T1000 (cell line): ENCODE data around the gene BLOC1S1.

Source experiments
- DNase-seq: peaks from one replicate; lab custom pipeline; 2025; ENCODE audit warnings: mixed read lengths; lab: John Stamatoyannopoulos, UW

The BLOC1S1 gene

GRCh38 chr12:55694651-55695050, 21.2 kb upstream of the BLOC1S1 start:
- DNase-seq, result no peak

GRCh38 chr12:55695349-55695748, 20.5 kb upstream of the BLOC1S1 start:
- no peak for DNase-seq

GRCh38 chr12:55696141-55696540, 19.7 kb upstream of the BLOC1S1 start:
- no peak for DNase-seq

GRCh38 chr12:55696796-55697462, 18.9 kb upstream of the BLOC1S1 start:
- no peak for DNase-seq

DNA sequence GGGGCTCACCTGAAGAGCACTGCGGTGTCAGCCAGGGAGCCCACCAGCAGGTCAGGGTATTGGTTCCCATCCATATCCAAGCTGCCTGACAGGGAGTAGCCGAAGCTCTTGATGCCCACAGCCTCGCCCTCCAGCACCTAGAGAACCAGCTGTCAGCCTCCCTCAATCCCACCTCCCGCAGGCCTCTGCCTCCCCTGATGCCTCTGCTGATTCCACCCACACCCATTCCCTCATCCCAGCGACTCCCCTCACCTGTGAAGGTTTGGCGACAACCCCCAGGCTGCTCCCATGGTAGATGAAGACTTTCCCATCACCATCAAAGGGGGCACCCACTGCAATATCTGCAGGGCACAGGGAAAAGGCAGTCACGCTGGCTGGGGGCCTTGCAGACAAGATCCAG, 18.2 kb upstream of the BLOC1S1 start:
- DNase-seq, result no peak

- DNase-seq, result no peak
Measured at GRCh38 chr12:55698241-55698955, 17.4 kb upstream of the BLOC1S1 start.

- no peak for DNase-seq
Measured at GRCh38 chr12:55698965-55699364, 16.9 kb upstream of the BLOC1S1 start.

DNA sequence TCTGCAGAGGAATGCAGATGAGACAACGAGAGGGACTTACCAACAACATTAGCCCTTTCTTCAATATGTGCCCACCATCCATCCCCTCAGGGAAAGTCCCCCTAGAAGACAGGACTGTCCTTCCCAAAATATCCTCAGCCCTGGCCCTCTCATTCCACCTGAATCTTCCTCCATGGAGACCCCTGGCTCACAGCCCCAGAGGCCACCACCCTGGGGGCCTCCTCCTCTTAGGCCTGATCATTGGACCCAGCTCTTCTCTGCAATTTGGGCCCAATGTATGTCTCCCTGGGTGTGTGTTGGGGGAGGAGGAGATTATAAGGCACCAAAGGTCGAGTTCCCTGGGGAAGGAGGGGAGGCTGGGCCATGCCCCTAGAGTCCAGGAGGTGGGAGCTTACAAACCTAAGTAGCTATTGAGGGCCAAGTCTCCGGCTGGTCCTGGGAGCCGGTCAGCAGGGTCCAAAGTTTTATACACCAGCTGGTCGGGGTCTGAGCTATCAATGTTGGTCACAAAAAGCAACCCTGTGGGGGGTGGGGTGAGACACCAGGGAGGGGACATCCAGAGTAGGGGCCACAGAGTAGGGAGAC, 16.3 kb upstream of the BLOC1S1 start:
- no peak for DNase-seq

DNA sequence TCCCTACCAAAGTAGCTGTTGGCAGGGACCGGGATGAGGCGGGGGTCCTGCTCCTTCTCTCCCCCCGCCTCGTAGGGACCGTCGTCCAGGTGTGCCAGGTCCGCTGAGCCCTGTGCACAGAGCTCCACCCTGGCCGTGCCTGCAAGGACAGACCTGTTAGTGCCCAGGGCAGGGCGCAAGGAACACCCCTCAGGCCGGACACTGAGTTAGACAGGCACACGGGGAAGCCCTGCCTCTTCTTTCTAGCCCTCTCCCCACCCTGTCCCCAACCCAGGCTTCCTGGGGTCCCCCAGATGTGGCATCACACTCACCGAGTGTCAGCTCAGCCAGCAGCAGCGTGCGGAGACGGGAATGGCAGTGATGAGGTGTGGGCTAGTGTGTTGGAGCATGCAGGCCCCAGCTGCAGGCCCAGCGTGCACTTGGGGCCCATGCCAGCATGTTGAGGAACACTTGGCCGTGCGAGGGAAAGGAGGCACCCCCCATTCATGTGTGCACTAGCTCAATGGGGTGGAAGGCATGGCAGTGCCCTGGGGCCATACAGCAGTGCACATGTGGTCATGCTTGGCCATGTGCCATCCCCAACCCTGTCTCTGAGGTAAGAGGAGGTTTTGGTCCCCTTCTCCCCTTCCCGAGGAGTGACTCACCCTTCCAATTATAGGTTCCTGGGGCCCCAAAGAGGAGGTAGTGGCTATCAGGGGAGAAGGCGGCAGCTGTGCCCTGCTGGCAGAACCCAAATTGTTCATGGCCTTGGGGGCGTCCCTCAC, 15.4 kb upstream of the BLOC1S1 start:
- DNase-seq, result peak; percentile 63

GRCh38 chr12:55702861-55703260, 13.0 kb upstream of the BLOC1S1 start:
- DNase-seq, result no peak

DNA sequence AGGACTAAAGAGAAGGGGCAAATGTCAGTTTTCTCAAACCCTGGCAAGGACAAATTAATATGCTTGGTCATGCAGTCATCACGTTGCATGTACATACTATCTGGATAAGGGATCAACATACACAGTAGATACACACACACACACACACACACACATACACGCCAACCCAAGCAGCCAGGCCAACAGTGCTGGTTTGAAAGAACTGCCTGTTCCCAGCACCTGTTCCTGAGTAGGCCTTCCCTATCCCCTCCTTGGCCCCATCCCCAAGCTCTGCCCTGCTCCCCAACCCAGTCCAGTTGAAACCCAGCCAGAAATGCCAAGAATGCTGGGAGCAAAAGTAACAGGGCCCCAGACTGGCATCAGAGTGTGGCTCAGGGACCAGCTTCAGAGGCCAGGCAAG, 12.6 kb upstream of the BLOC1S1 start:
- no peak for DNase-seq

- no peak for DNase-seq
Measured at GRCh38 chr12:55703901-55704761, 11.7 kb upstream of the BLOC1S1 start.

GRCh38 chr12:55704824-55705718, 10.8 kb upstream of the BLOC1S1 start:
- no peak for DNase-seq

DNA sequence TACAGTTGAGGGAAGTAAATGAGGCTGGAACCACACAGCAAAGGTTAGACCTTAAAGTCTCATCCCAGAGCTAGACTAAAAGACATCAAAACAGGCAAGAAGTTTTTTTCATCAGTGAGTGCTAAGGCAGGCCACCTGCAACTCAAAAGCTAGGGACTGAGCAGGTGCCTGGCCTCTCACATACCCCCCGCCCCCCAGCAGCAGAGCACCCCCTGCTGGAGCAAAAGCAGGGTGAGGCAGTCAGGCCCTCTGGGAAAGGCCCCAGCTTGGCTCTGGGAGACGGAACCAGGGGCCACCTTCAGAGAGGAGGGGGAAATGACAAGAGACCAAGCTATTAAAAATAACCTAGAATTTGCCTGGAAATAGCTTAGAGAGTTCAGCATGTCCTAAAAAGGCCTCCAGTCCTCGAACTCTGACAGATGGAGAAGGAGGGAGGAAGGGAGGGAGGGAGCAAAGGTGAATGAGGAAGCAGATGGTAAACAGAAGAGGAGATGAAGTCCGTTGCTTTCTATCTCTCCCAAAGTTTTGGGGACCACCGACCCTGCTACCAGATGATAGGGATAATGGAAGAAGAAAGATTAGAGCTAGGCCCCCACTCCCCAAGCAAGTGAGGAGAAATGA, 10.0 kb upstream of the BLOC1S1 start:
- DNase-seq, result no peak

GRCh38 chr12:55706568-55707218, 9.2 kb upstream of the BLOC1S1 start:
- no peak for DNase-seq

- no peak for DNase-seq
Measured at GRCh38 chr12:55707219-55707671, 8.6 kb upstream of the BLOC1S1 start.

- no peak for DNase-seq
Measured at GRCh38 chr12:55707841-55708694, 7.8 kb upstream of the BLOC1S1 start, which contains the start of gene ITGA7. Gene ITGA7, minus strand, starts transcription at chr12:55707904. Its CDS starts 222 bp downstream, at chr12:55707682.

DNA sequence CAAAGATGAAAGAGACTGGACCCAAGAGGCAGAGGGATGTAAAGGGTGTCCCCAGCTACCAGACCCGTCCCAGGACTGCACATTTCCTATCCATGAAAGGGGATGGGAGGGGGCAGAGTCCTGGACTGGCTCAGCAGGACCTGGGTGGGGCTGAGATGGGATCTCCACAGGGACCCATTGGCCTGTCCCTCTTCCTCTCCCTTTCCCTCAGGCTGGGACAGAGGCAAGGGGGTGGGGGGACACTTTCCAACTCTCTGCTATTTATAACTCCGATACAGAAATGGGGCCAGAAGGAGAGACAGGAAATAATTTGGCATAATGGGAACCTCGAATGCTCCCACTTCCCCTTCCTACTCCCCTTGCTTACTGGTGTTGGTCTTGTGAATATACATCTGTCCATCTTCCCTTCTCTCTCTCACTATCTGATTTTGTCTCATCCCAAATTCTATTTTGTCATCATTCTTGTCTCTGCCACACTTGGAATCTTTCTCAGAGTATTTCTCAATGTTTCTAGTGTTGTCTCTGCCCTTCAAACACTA, 7.1 kb upstream of the BLOC1S1 start:
- no peak for DNase-seq
